ENCODE data around the gene SLC16A11.
"Not testable (repeated sequence)": the region's sequence is repeated elsewhere in the genome, so short reads cannot be mapped to it uniquely, and the experiment has no call there.

The SLC16A11 gene

GRCh38 chr17:7056386-7056785 is 12.5 kb upstream of the SLC16A11 start:
- DNase-seq = no peak

- DNase-seq = not testable (repeated sequence)
These were observed 6.7 kb upstream of the SLC16A11 start for GRCh38 chr17:7050583-7050982.

- DNase-seq = no peak
These were observed 5.1 kb upstream of the SLC16A11 start for GRCh38 chr17:7048968-7049367.

GRCh38 chr17:7047566-7047965 is 3.7 kb upstream of the SLC16A11 start:
- no peak for DNase-seq

- not testable (repeated sequence) for DNase-seq
These were observed 3.0 kb upstream of the SLC16A11 start for GRCh38 chr17:7046725-7047397.

- no peak for DNase-seq
These were observed 2.3 kb upstream of the SLC16A11 start for GRCh38 chr17:7046127-7046724.

GRCh38 chr17:7045492-7046126 is 1.7 kb upstream of the SLC16A11 start:
- DNase-seq = peak; percentile 70 to 90 (median 85)

GRCh38 chr17:7043182-7043496 is 753 bp downstream of the SLC16A11 start:
- DNase-seq = no peak

GRCh38 chr17:7042501-7043181 is 1.3 kb downstream of the SLC16A11 start:
- no peak for DNase-seq

GRCh38 chr17:7041607-7042500 is 2.0 kb downstream of the SLC16A11 start:
- DNase-seq = no peak

- DNase-seq = no peak
These were observed 4.1 kb downstream of the SLC16A11 start for GRCh38 chr17:7039832-7040231.

GRCh38 chr17:7038025-7038862 is 5.6 kb downstream of the SLC16A11 start:
- DNase-seq = no peak

GRCh38 chr17:7035591-7036368 is 8.1 kb downstream of the SLC16A11 start, which contains the start of gene SLC16A13:
TSS of gene SLC16A13 (plus strand) at chr17:7036015. CDS start at chr17:7036383, 368 bp downstream.
- peak; percentile 96 to 97 (median 97) for DNase-seq

GRCh38 chr17:7034955-7035590 is 8.8 kb downstream of the SLC16A11 start:
- DNase-seq = peak in 2 of 3 donors; percentile 28 to 34

- DNase-seq = peak; percentile 52 to 62 (median 53)
These were observed 14.2 kb downstream of the SLC16A11 start for GRCh38 chr17:7029659-7030058.

- no peak for DNase-seq
These were observed 14.8 kb downstream of the SLC16A11 start for GRCh38 chr17:7029096-7029495.

GRCh38 chr17:7027335-7027734 is 16.6 kb downstream of the SLC16A11 start:
- DNase-seq = no peak

- DNase-seq = no peak
These were observed 17.3 kb downstream of the SLC16A11 start for GRCh38 chr17:7026471-7027115.

- DNase-seq = no peak
These were observed 18.6 kb downstream of the SLC16A11 start for GRCh38 chr17:7025245-7025644.

- no peak for DNase-seq
These were observed 19.5 kb downstream of the SLC16A11 start for GRCh38 chr17:7024402-7024785.

Measured in suppressor macrophage treated with lipopolysaccharide for 1 hour (primary cell).